HG03354 (cell line): ENCODE results near the gene MAP3K7.

Experiments
- ATAC-seq: cut with Tn5 transposase; IDR thresholded peaks from one replicate; pipeline ENCODE4 v1.9.1; 2021; ENCODE audit warnings: mild to moderate bottlenecking; ENCODE audit not compliant: unreplicated experiment, poor library complexity, severe bottlenecking

MAP3K7 gene

GRCh38 chr6:90586836-90587638 lies at the start of gene MAP3K7:
Gene MAP3K7 (minus strand): TSS chr6:90587072. CDS start chr6:90586883, 189 bp downstream.
- ATAC-seq: peak; percentile 90

DNA sequence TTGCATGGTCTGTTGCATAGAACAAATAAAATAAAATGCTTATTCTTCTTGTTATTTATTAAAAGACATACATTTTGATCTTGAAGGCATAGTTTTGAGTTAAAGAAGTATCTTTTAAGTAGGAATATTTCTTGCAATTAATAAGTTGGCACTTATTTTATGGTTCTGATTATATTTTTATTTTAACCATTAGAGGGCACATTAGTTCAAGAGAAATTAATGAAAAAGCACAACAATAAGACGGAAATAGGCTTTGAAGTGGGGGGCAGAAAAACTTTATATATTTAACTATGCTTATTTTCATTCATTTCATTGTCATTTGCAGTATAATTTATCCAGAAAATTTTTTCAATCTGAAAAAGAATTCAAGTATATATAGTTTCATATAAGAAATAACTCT lies 44.2 kb upstream of the MAP3K7 start:
- ATAC-seq: no peak

DNA sequence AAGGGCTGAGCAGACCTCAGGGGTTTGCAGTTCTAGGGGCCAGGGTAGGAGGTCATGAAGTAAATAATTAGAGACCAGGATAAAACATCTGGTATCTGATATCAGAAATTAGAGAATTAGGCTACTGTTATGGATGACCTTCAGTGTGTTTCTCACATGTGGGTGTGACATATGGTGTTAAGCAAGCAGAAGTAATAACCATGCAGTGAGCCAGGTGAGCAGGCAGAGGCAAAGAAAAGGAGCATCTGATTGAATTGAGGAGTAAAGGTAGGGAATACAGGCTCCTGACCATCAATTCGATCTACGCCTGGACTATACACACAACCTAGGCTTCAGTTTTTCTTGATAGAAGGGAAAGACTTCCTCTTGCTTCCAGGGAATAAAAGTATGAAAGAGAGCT lies 34.7 kb upstream of the MAP3K7 start:
- no peak for ATAC-seq

- ATAC-seq: no peak
These were observed 32.3 kb upstream of the MAP3K7 start for GRCh38 chr6:90619221-90619620.

DNA sequence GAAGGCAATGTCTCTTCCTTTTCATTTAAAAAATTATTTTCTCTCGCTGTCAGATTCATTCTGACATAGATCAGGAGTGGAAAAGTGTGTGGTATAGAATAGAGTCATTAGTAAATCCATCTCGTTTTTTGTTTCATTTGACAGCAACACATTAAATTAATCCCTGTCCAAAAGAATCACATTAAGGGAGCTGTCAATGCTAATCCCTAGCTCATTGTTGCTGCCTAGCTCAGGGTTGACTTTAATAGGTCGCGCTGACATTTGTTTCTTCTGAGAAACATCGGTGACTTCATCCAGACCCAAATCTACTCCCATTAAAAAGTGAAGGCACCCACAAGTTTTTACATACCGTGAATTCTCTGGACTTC lies 25.4 kb upstream of the MAP3K7 start:
- no peak for ATAC-seq

DNA sequence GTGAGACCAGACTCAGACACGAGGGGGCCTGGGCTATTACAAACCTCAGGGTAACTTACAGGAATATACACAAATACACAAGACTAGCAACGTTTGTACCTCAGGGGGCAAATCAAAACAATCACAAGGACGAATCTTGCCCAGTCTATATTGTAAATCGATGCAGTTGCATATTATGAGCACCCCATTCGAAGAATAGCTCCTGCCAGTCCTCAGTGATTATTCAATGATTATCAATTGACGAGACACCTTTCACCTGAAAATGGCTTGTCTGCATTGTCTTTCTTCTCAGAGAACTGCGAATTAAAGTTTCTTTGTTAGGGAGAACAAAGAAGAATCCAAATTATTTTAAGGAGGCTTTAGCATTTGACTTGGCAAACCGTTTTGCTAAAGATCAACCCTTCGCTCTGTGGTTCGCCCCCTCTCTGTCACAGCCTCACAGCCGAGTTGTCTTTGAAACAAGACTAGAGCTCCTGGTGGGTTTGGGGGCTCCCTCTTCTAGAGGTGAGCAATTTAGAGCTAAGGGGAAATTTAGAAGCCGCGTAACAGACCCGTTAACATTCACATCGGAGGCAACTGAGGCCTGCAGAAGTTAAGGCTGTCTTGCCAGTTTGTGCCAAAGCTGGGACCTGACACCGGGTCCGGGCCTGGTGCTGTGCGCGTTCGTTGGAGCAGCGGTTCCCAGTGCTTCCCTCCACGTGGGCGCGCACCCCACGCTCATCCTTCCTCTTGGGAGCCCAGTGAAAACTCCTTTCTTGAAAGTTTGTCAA lies 24.9 kb upstream of the MAP3K7 start:
- no peak for ATAC-seq

DNA sequence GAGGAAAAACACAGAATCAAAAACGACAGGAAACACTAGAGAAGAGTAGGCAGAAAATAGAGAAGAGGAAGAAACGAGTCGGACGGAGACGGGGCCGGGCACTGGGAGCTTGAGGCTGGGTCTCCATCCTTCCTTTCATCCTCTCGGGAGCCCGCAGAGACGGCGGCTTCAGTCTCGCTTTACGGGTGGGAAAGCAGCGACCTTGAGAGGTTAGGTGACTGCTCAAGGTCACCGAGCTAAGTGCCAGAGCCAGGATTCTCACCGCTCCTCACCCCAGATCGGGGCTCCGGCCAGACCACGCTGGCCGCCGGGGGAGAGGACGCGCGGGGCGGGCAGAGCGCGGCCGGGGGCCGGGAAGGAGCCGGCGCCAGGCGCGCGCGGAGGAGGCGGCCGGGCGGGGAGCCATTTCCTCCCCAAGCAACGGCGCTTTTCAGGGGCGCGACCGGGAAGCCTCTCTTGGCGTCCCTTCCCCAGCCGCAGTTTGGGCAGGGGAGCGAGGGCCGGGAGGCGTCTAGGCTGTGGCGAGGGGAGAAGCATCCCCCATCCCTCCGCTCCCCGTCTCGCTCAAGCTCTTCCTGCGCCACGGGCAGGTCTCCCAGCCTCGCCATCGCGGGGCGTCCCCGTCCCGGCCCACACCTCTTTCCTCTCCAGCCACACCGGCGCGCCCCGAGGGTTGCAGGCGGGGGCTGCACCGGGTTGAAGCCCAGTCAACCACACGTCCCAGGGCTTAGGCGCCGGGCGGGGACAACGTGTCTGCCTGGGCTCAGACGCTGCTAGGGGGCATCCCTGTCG lies 24.1 kb upstream of the MAP3K7 start:
- peak; percentile 67 for ATAC-seq

GRCh38 chr6:90610301-90610750 lies 23.5 kb upstream of the MAP3K7 start:
- ATAC-seq: no peak

DNA sequence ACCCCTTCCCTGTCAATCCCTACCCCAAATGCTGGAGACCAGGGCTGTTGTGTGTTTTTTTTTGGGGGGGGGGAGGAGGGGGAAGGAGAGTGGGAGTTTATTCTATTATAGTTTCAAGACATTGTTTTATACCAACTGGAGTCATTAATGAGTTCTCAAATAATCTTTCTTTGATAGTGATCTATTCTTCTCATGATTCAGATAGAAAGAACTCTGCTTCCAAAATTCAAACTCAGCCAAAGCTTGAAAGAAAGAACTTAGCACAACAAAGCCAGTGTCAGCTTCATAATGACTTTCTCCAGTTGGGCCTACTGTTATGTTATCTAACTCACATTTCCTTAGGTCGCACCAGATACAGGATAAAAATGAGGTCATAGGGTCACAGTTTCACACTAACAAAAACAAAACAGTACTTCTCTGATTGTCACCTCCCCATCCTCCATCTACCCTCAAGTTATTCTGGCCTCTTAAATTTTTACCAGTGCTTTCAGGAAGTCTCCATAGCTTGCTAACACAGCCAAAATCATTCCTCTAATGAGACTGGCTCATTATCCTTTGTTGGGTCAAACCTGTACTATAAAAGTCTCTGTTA lies 19.0 kb upstream of the MAP3K7 start:
- ATAC-seq: no peak

- ATAC-seq: no peak
These were observed 17.7 kb upstream of the MAP3K7 start for GRCh38 chr6:90604546-90604945.

DNA sequence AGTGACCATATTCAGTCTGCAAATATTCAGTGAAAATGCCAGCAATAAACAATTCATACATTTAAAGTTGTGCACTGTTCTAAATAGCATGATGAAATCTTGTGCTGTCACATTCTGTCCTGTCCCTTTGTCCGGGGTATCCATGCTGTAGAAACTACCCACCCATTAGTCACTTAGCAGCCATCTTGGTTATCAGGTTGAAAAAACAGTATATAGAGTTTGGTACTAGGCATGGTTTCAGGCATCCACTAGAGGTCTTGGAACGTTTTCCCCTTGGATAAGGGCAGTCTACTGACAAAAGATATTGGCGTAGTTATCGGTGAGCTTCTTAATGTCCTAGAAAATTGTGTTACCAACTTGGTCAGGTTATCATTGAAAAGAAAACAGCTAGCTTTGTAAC lies 12.3 kb upstream of the MAP3K7 start:
- ATAC-seq: no peak

- ATAC-seq: no peak
These were observed 11.5 kb upstream of the MAP3K7 start for GRCh38 chr6:90598192-90598951.

DNA sequence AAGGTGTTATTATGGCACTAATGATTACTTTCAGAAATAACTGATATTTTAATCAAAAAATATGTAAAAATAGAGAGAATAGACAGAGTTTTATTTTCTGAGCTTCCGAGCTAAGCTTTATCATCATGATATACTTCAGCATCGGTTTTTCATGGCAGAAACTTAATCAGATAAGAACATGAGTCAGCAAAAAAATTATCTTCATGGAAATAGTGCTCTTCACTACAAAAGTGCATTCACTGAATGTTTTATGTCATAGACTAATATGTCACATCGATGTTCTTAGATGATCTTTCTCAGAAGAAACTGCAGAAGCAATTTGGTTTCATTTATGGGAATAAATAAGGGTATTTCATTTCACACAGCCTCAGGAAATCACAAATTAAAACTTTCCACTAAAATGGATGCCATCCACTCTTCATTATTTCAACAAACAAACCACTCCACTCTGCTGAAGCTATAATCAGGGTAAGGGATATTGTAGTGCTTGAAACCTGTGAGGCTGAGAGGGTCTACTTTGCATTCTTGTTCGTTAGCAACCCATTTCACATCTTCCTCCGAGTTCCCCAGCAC lies 10.2 kb upstream of the MAP3K7 start:
- no peak for ATAC-seq

DNA sequence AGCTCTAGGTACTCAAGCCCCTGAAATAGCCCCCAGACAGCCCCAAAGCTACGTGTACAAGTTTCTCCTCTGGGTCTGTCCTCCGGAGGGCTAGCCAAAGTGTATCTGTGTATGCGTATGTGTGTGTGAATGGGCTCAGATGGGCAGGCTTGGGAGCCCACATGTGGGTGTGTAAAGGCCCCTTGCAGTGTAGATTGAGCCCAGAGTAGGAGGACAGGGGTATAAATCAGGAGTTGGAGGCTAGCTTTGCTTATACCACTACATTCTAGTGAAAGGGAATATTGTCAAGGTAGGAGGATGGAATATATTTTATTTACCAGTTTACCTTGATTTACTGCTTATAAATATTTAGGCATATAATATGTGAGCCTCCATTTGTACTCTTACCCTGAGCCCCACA lies 9.0 kb upstream of the MAP3K7 start:
- no peak for ATAC-seq

GRCh38 chr6:90586546-90586835 lies 381 bp downstream of the MAP3K7 start:
- ATAC-seq: peak; percentile 36

- ATAC-seq: peak; percentile 21
These were observed 2.1 kb downstream of the MAP3K7 start for GRCh38 chr6:90584636-90585255.

DNA sequence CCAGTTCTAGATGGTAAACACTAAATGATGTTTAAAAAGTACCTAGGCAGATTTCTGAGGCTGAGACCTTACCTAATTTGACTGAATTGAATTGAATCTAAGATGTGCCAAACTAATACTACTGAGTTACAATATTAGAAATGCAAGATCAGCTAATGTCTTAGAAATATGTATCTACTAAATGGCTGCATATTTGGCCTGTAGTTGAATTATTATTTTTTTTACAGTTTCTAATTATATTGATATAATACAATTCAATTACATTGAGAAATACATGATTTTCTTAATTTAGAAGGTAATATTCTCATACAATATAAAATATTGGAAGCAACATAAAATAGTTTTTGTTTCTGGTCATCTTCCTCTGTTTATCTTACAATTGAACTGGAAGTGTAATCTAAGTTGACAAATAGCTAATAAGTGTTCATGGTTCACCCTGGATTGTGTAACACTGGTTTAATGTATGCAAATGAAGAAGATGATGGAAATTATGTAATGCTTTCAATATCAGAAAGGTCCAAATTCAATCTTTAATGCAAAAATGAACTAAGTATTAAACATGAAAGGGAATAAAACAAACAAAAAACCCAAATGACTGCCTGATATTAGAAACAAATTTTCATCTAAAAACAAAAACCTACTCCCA lies 2.9 kb downstream of the MAP3K7 start:
- no peak for ATAC-seq

GRCh38 chr6:90583179-90583835 lies 3.6 kb downstream of the MAP3K7 start:
- ATAC-seq: no peak
